HG02798 (cell line): ENCODE results near the gene MSRB3.
"Not testable (repeated sequence)": the region's sequence is repeated elsewhere in the genome, so short reads cannot be mapped to it uniquely, and the experiment has no call there.

Experiments
- ATAC-seq: cut with Tn5 transposase; IDR thresholded peaks from one replicate; pipeline ENCODE4 v1.9.1; 2021; ENCODE audit warnings: mild to moderate bottlenecking; ENCODE audit not compliant: unreplicated experiment, poor library complexity

Gene MSRB3

DNA sequence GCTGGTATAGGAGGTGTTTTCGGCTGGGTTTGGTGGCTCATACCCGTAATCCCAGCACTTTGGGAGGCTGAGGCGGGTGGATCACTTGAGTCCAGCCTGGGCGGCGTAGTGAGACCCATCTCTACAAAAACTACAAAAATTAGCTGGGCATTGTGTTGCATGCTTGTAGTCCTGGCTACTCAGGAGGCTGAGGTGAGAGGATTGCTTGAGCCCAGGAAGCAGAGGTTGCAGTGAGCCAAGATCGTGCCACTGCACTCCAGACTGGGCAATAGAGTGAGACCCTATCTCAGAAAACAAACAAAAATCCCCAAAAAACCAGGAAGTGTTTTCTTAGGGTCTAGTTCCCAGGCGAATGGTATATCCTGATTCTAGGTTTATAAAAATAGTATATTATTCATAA is 7.0 kb downstream of the MSRB3 start:
- ATAC-seq, result not testable (repeated sequence)

DNA sequence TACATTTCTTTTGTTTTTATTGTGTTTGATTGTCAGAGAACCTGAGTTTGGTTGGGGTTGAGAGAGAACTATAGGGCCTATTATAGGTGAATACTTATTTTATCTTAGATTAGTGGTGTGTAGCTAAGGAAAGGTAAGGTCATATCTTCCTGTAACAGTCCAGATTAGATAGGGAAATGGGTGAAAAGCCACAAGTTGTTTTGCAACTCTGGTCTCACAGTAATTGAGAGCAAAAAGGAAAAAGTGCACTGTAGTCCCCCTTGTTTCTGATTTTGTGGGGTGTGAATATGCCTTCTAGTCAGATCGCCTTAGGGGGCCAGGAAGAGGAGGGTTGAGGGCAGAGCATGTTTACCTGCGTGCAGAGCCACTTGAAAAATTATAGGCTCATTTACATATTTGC is 8.9 kb downstream of the MSRB3 start:
- no peak for ATAC-seq

DNA sequence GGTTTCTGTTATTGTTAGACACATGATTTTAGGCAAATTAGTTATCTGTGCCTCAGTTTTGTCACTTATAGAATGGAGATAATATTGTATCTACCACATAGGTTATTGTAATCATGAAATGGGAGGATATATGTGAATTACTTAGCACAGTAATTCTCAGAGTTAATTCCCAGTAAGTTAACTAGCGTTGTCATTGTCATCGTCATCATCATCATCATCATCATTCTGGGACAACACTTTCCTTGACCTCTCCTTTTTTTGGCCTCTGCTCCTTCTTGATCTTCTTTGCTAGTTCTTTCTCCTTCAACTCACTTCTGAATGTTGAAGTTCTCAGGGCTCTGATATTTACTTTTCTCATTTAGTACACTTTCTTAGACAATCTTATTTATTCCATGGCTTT is 13.8 kb downstream of the MSRB3 start:
- ATAC-seq, result no peak

DNA sequence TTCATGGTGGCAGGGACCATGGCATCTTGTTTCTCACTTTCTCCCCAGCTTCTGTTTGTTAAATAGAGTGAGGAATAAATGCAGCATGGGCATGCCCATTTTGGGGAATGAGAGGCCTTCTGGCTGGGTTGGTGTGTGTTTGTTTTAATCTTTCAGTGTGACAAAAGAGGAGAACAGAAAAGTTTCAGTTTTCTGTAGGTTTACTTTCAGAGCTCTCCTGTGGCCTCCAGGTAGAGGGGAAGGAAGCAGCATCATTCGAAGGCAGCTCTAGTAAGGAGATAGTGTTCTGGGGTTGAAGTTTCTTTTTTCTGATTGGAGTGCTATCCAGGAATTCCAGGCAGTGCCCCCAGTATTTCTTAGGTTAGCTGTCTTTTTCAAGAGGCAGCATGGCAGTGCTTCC is 15.3 kb downstream of the MSRB3 start:
- ATAC-seq, result no peak

DNA sequence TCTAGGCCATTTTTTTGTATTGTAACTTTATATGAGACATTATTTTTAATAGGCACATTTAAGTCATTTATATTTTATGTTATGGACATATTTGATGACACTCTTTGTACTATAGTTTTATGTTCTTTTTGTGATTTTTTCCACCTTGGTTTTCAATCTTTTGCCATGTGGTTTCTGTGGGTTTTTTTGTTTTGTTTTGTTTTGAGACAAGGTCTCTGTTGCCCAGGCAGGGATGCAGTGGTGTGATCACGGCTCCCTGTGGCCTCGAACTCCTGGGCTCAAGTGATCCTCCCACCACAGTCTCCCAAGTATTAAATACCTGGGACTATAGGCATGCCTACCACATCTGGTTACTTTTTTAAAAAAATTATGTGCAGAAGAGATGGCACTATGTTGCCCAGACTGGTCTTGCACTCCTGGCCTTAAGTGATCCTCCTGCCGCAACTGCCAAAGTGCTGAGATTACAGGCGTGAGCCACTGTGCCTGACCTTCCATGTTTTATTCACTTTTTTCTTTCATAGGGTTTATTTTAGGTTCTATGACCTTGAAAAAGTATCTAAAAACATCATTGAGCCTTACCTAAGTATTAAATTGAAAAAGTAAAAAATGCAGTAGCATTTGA is 16.3 kb downstream of the MSRB3 start:
- no peak for ATAC-seq

DNA sequence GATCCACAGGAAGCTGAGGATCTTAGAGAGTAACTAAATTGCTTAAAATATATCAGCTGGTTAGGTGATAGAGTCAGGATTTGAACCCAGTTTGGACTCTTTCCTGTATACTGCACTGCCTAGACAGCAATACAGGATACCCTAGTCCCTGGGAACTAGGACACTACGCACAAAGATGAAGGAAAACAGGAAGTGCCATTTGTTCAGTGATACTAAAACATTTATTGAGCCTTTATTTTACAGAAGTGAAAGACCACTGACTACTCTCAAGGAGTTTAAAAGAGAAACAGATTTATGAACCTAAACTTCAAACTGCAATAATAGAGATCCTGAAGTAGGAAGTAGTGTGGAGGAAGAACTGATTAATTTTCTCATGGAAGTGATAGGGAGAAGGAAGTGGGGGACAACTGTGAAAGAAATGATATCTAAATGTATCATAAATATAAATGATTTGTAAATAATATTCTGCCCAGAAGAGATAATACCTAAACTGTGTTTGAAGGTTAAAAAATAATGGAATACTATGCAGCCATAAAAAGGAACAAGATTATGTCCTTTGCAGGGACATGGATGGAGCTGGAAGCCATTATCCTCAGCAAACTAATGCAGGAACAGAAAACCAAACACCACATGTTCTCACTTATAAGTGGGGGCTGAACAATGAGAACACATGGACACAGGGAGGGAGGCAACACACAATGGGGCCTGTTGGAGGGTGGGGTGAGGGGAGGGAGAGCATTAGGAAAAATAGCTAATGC is 18.2 kb downstream of the MSRB3 start:
- ATAC-seq, result no peak

DNA sequence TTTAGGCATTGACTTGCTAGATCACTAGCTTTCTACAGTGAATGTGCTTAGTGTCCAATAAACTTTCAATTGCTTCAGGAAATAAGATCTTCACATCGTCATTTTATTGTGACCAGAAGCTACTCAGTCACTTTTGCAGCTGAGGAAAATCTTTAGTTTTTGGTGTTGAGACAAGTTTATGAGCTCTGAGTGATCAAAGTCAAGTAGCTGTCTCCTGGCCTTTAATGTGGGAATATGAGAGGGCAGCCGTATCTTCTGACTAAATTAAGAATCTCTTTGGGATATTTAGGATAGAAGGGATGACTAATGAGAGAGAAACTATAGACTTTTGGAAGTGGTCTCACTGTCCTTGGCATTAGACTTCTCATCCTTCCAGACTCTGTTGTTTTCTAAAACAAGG is 21.6 kb downstream of the MSRB3 start:
- ATAC-seq, result no peak

DNA sequence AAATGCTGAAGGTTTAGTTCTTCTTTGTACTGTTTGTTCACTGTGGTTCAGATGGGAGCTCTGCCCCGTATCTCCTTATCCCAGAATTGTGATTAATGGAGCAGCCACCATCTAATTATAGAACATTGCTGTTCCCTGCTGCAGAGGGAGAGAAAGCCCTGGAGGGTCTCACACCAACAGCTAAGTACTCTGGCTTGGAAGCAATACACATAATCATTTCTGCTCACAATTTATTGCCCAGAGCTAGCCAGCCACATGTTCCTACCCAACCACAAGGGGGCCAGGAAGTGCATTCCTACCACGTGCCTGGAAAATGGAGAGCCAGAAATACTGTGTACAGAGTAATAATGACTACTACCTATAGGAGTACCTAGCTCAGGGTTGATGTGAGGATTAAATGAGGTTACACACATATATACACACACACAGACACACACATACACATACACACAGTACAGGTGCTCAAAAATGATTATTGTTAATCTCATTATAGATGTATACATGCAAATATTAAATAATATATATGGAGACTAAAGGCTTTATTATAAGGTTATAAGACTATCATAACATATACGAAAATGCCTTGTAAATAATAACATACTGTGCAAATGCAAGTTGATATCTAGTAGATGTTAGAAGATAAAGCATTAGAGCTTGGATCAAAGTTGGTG is 22.3 kb downstream of the MSRB3 start:
- no peak for ATAC-seq

DNA sequence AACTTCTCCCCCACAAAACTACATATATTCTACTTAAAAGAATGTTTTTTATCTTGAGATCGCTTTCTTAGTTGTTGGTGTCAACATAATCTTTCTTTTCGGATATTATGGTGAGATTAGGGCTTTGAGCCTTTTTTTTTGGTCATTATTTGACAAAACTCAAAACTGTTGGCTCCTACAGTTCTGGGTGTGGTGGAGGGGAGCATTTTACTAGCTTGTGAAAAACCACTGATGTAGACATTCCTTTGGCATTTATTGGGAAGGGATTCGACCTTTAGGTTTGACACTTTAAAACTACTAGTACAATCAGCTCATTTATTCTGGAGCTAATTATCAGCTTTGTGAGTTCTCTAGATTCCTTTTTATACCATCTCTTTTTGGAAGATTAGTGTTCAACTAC is 24.4 kb downstream of the MSRB3 start:
- no peak for ATAC-seq

DNA sequence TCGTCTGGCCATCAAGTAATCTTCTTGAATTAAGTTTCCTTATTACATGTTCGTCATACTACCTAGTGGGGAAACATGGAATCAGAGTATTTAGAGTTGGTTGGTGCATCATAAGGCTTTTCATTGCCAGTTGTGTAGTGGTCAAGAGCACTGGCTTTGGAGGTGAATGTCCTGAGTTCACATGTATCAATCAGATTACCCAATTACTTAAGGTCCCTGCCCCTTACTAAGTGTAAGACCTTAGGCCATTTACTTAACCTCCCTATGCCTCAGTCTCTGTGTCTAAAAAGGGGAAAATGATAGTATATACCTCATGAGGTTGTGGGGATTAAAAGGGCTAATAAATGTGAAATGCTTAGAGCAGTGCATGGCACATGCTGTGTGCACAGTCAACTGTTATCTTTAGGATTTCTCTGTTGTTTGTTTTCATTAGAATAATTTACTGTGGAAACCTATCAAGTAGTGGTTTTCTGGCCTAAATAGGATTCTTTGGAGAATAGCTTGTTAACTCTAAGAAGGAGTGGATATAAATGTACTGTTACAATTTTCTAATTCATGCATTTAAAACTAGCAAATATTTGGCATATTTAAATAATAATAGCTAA is 27.0 kb downstream of the MSRB3 start:
- ATAC-seq, result no peak

DNA sequence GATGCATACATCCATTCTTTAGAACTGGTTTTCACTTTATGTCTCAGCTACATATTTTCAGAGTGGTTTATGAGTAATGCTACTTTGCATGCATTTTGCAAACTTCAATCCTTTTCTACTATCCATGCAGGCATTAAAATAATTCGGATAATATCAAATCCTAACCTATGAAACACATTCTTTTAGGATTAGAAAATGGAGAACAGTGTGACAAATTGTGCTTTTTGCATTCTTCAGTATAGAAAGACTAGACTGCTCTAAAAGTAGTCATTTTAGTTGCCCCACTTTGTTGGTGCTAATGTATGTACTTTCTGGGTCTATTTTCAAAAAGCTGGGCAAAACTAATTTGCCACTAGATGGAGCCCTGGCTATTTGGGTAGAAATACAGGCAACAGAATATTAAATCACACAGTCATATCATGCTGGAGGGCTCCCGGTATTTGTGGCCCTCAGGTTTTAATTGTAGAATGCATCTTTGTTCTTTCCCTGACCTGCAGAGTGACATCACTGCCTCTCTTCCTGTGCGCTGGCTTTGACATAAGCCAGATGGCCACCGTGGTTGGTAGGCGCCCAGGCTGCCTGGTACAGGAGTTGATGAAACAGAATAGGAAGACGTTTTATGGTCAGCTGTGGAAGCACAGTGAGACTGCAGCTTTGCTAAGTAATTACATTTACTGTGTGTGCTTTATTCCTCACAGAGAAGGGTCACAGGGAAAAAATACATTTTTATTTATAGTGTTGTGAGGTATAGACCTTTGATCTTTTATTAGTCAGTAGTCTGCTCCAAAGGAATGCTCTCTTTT is 28.1 kb downstream of the MSRB3 start:
- ATAC-seq, result no peak

DNA sequence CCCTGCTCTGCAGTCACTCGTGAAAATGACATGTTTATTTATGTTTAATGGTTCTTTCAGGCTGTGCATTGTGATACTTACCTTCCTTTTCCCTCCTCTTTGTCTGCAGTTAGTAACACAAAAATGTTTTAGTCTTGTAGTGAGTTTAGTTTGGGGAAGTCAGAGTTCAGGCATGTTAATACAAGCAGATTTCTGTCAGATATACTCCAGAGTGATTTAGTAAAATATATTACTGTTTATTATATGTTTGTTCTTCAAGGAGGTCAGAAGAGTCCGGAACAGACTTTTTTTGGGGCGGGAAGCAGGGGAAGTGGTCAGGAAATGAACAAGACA is 28.7 kb downstream of the MSRB3 start:
- no peak for ATAC-seq

DNA sequence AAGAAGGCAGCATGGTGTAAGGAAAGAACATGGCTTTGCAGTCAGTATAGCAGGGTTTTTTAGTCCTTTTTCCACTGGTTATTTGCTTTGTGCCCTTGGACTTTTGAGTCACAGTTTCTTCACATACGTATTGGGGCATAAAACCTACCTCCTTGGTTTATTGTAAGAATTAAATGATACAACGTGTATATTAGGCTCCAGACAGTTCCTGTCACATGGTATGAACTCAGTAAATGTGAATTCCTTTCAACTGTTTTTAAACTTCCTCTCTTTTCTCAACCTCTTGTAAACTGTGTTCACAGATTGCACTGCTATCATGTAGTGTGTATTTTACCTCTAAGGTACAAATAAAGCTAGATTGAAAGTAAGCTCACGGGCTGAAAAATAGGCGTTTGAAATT is 29.5 kb downstream of the MSRB3 start:
- no peak for ATAC-seq

DNA sequence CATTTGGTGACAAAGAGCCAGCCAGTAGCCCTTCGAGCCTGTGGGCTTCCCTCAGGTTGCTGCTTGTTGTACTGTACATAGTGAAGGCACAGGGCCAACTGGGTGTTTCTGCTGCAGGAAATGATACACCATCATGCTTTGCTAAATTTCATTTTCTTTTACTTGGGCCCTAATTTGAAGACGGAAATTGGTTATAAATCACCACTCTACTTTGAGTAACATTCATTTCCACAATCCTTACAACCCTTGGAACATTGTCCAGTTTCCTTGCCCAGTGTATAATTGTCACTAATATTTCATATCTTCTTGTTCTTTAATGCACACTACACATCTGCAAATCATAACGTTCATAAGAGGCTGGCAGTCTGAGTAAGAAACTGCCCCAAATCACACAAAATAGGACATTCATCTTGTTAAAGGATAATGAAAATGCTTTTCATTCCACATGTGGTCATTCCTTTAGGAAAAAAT is 30.2 kb downstream of the MSRB3 start:
- no peak for ATAC-seq

DNA sequence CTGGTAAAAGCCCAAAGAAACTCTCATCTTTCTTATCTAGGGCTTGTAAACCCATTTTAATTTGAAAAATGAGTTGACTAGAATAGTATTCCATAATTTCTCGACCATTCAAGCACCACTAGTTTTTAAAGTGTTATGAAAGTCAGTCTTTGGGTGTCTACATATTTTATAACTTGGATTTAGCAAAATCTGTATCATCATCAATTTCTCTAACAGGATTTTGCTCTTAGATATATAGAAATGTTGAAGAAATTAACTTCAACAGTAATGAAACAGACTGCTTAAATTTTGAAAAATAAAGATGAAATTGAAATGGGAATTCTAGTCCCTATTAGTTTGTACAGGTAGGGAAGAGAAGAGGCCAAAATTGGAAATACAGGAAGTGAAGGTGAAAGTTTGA is 32.8 kb downstream of the MSRB3 start:
- no peak for ATAC-seq

DNA sequence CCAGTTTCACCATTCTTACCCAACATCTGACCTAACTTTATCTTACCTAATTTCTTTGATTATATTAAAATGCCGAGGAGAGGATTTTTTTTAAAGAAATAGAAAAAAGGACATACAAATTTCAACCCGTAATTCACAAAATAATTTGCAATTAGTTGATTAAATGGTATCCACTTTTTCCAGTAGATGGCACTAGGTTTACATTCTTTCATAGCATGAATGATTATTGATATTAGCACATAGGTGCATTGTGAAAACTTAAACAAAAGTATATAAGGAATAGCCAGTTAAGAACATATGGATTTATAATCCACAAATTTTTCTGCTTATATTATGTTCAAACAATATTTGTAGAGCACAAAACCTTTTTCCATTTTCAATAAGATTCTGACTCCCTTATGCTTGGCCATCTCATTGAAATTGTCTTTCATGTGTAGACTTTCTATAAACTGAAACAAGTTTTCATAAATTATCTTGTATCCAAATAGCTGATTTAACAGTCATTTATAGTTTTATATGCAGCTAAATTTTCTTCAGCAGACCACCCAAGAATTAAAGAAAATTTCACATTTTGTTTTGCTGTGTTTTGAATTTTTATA is 35.3 kb downstream of the MSRB3 start:
- ATAC-seq, result no peak

DNA sequence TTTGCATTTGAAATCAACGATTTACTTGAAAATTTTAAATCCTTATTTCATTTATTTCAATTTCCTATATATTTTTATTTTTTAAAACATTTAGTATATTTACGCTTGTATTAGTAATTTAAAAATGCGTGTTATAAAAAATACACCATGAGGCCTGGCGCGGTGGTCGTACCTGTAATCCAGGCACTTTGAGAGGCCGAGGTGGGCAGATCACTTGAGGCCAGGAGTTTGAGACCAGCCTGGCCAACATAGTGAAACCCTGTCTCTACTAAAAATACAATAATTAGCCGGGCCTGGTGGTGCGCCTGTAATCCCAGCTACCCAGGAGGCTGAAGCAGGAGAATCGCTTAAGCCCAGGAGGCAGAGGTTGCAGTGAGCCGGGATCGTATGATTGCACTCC is 36.8 kb downstream of the MSRB3 start:
- ATAC-seq, result not testable (repeated sequence)

DNA sequence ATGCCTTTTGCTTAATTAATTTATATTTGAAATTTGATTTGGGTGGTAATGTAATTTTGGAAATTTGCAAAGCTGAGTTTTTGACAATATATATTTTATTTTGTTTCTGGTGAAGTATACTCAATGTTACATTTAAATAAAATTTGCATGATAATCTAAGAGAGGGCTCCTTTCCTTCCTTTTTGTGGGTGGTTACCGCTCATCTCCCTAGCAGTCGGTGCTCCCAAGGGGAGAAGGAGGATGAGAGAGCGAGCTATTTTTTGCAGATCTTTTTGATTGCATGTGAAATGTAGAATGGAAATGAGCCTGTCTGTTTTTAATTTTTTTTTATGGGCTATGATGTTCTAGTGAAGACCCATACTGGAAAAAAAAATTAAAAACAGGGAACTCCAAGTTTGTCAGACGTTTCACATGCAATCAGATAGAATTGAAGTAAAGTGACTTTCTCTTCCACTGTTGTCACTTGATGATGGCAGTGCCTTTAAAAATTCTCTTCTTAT is 39.8 kb downstream of the MSRB3 start:
- ATAC-seq, result no peak

DNA sequence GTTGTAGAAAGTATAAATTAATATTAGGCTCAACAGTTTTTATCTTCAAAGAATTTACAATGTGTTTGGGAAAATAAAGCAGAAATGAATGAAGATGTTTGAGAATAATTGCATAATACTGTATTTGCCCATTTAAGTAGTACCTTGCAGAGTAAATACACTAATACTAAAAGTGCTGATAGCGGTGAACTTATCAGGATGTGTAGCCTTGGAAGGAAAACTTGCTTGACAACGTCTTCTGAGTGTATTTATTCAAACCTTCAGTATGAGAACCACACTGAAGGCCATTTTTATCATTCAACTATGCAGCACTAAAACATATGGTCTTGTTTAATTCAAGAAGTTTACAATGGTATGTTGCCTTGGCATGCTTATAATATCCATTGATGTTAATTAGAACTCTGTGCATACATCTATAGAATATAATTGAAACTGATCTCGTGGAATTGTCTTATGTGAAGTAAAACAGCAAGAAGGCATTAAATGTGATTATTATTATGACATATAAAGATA is 41.3 kb downstream of the MSRB3 start:
- no peak for ATAC-seq

DNA sequence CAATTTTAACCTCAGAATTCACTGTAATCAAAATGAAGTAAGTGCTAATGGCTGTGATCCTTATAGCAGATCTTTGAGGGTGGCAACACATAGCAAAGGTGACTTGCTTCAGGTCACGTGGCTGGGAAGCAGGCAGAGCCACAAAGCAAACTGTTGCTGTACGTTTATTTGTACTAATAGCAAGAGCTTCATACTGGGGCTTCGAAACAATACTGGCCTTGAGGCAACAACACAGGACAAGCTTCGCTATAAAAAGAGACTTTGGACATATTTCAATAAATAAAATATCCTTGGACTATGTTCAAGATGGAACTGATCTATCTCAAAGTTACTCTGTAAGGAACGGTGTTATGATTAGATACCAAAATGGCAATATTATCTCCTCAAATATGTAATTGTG is 44.6 kb downstream of the MSRB3 start:
- ATAC-seq, result no peak
